SK-N-SH (cell line): ENCODE results near the gene TRPC3. TPM values are rescaled to one million over a fixed set of nuclear protein-coding genes. Genes with fewer than 3 reads are reported as not detected.

Source experiments
- CTCF ChIA-PET: fragments of 300-600, 350-600 bp; formaldehyde crosslinking; extraction: SDS; loops from one replicate; lab custom pipeline; 2021; lab: Yijun Ruan, JAX
- POLR2A ChIA-PET: fragments of 350-600 bp; sonication (Branson Sonifier 250); formaldehyde crosslinking; extraction: SDS; loops from one replicate; lab custom pipeline; 2020; ENCODE audit warnings: antibody characterized with exemption, inconsistent platforms; lab: Yijun Ruan, JAX
- DNase-seq: peaks from one replicate; pipeline ENCODE4 v3.0.0; 2012
- H2AFZ ChIP-seq: fragments of 200-600 bp; sonication (generic); 2 replicates; pipeline ENCODE4 v1.8.1; 2016; ENCODE audit warnings: antibody characterized with exemption, mild to moderate bottlenecking, low read depth
- H3F3A ChIP-seq: fragments of 200-600 bp; sonication (generic); replicated peaks from 2 replicates; pipeline ENCODE3; 2016; ENCODE audit warnings: antibody characterized with exemption, mild to moderate bottlenecking; ENCODE audit not compliant: insufficient read depth
- H3K27ac ChIP-seq, 2 experiments: fragments of 200-500 bp in 1 of 2; fragments of 200-600 bp in 1 of 2; sonication (Bioruptor generic) in 1 of 2; sonication (generic), shearing (Covaris generic) in 1 of 2; 2 replicates each; pipeline versions ENCODE4 v1.5.1 to v1.6.1; 2014 to 2016; ENCODE audit warnings: low read depth in 2 of 2, inconsistent platforms in 1 of 2, low read length in 1 of 2, mild to moderate bottlenecking in 1 of 2, mixed read lengths in 1 of 2
- H3K27me3 ChIP-seq: fragments of 200-600 bp; sonication (generic), shearing (Covaris generic); 2 replicates; pipeline ENCODE4 v1.6.1; 2016; ENCODE audit warnings: mixed run types; ENCODE audit not compliant: insufficient read depth
- H3K36me3 ChIP-seq, 2 experiments: fragments of 200-500 bp in 1 of 2; fragments of 200-600 bp in 1 of 2; sonication (Bioruptor generic) in 1 of 2; sonication (generic) in 1 of 2; replicated peaks in 1 of 2; 2 replicates each; pipeline versions ENCODE3 to v1.5.1; 2014 to 2016; ENCODE audit warnings: low read length in 1 of 2, mild to moderate bottlenecking in 1 of 2; ENCODE audit not compliant: insufficient read depth in 2 of 2, control insufficient read depth in 1 of 2
- H3K4me1 ChIP-seq, 2 experiments: fragments of 200-500 bp in 1 of 2; fragments of 200-600 bp in 1 of 2; sonication (Bioruptor generic) in 1 of 2; sonication (generic), shearing (Covaris generic) in 1 of 2; 2 replicates each; pipeline versions ENCODE4 v1.5.1 to v1.6.1; 2014 to 2016; ENCODE audit warnings: low read depth in 1 of 2, low read length in 1 of 2, mixed run types in 1 of 2; ENCODE audit not compliant: insufficient read depth in 2 of 2, control insufficient read depth in 1 of 2
- H3K4me2 ChIP-seq: fragments of 200-600 bp; sonication (generic), shearing (Covaris generic); 2 replicates; pipeline ENCODE4 v1.6.1; 2017; ENCODE audit warnings: mixed run types
- H3K4me3 ChIP-seq, 2 experiments: fragments of 200-500 bp in 1 of 2; fragments of 200-600 bp in 1 of 2; sonication (Bioruptor generic) in 1 of 2; sonication (generic), shearing (Covaris generic) in 1 of 2; 2 replicates each; pipeline versions ENCODE4 v1.5.1 to v1.8.1; 2014 to 2016; ENCODE audit warnings: low read depth in 2 of 2, inconsistent platforms in 1 of 2, low read length in 1 of 2, mild to moderate bottlenecking in 1 of 2, mixed read lengths in 1 of 2, moderate library complexity in 1 of 2
- H3K79me2 ChIP-seq: fragments of 200-600 bp; sonication (generic); 2 replicates; pipeline ENCODE4 v1.8.1; 2017; ENCODE audit warnings: mild to moderate bottlenecking; ENCODE audit not compliant: insufficient read depth
- H3K9ac ChIP-seq: fragments of 200-600 bp; sonication (generic); 2 replicates; pipeline ENCODE4 v1.6.1; 2017; ENCODE audit warnings: mixed run types
- H3K9me2 ChIP-seq: fragments of 200-600 bp; sonication (generic); 2 replicates; pipeline ENCODE4 v1.6.1; 2017; ENCODE audit warnings: mixed run types
- H3K9me3 ChIP-seq: fragments of 200-600 bp; sonication (generic); 2 replicates; pipeline ENCODE4 v1.6.1; 2017; ENCODE audit warnings: mixed run types, mild to moderate bottlenecking, moderate library complexity
- H4K20me1 ChIP-seq: fragments of 200-600 bp; sonication (generic); 2 replicates; pipeline ENCODE4 v1.6.1; 2017; ENCODE audit warnings: mild to moderate bottlenecking, mixed run types; ENCODE audit not compliant: insufficient read depth
- ELF1 ChIP-seq: IDR thresholded peaks from 2 replicates; pipeline ENCODE4 v1.4.0; 2012
- EP300 ChIP-seq, 2 experiments: IDR thresholded peaks; 2 replicates each; pipeline versions ENCODE4 v1.4.0 to v1.6.1; 2012; ENCODE audit warnings: borderline replicate concordance in 1 of 2, low read depth in 1 of 2, low read length in 1 of 2
- FOSL2 ChIP-seq: IDR thresholded peaks from 2 replicates; pipeline ENCODE4 v1.4.0; 2012; ENCODE audit warnings: low read depth, mild to moderate bottlenecking, moderate library complexity, borderline replicate concordance
- FOXJ3 ChIP-seq: sonication (generic); formaldehyde crosslinking; IDR thresholded peaks from 2 replicates; pipeline ENCODE4 v1.5.1; 2020; ENCODE audit warnings: mild to moderate bottlenecking, missing genetic modification reagents
- FOXM1 ChIP-seq: IDR thresholded peaks from 2 replicates; pipeline ENCODE4 v1.4.0; 2012; ENCODE audit warnings: low read depth, mild to moderate bottlenecking
- GABPA ChIP-seq: IDR thresholded peaks from 2 replicates; pipeline ENCODE4 v1.4.0; 2012; ENCODE audit warnings: low read depth, mild to moderate bottlenecking
- IRF3 ChIP-seq: fragments of 150-350 bp; IDR thresholded peaks from 2 replicates; pipeline ENCODE4 v1.6.1; 2016; ENCODE audit warnings: mild to moderate bottlenecking, low read depth, low read length
- MAX ChIP-seq: IDR thresholded peaks from 2 replicates; pipeline ENCODE4 v1.4.0; 2012; ENCODE audit warnings: low read depth
- NFIC ChIP-seq: IDR thresholded peaks from 2 replicates; pipeline ENCODE4 v1.4.0; 2012; ENCODE audit warnings: borderline replicate concordance
- NRF1 ChIP-seq: IDR thresholded peaks from 2 replicates; pipeline ENCODE4 v1.6.1; 2012; ENCODE audit warnings: low read depth, mild to moderate bottlenecking, low read length
- RCOR1 ChIP-seq: fragments of 150-350 bp; IDR thresholded peaks from 2 replicates; pipeline ENCODE4 v1.6.1; 2017; ENCODE audit warnings: antibody characterized with exemption, low read length
- REST ChIP-seq: IDR thresholded peaks from 2 replicates; pipeline ENCODE4 v1.6.1; 2012; ENCODE audit warnings: mild to moderate bottlenecking, low read depth, low read length, moderate library complexity
- RFX5 ChIP-seq: IDR thresholded peaks from 2 replicates; pipeline ENCODE4 v1.6.1; 2012; ENCODE audit warnings: mild to moderate bottlenecking, improper control_type of control experiment, low read length
- SIN3A ChIP-seq: IDR thresholded peaks from 2 replicates; pipeline ENCODE4 v1.6.1; 2012; ENCODE audit warnings: low read depth, mild to moderate bottlenecking, low read length, moderate library complexity, borderline replicate concordance
- USF2 ChIP-seq: fragments of 150-350 bp; IDR thresholded peaks from 2 replicates; pipeline ENCODE4 v1.6.1; 2017; ENCODE audit warnings: antibody characterized with exemption, low read length, low read depth, borderline replicate concordance
- ZBTB33 ChIP-seq: IDR thresholded peaks from 2 replicates; pipeline ENCODE4 v1.4.0; 2012; ENCODE audit warnings: low read depth, borderline replicate concordance
- WGBS: methylation state at CpG from one replicate; pipeline ENCODE4 v1.1.6; 2017; ENCODE audit warnings: low lambda C conversion rate; 5-methylcytosine and 5-hydroxymethylcytosine counted together
- polyA plus RNA-seq, 3 experiments: library from polyadenylated mRNA; depleted of rRNA; stranded (reverse); fragments of >200 nt; gene quantifications; 2 replicates each; pipeline ENCODE4 v1.2.3, GENCODE V29; 2012

TRPC3 gene
- polyA plus RNA-seq, 1 of the 3 experiments (the other 2 are of a cell fraction) = not detected

GRCh38 chr4:121960818-121961217 lies 9.0 kb upstream of the TRPC3 start:
- no peaks in the 10 kb centered on the region for H3K9me2 ChIP-seq
- H4K20me1 ChIP-seq = no peaks in the 10 kb centered on the region
- DNase-seq = no peak
- TF ChIP-seq IRF3 (no peak), NFIC (no peak), ELF1 (no peak), GABPA (no peak), FOXM1 (no peak), EP300 (IDR thresholded peaks at IDR 0.05; ENCODE audit: borderline replicate concordance in 1 of 2, low read depth in 1 of 2, low read length in 1 of 2) (no peak), USF2 (no peak), RFX5 (no peak), REST (no peak)
- peaks cover 8% of the 10 kb centered on the region for H3K27me3 ChIP-seq
- CTCF ChIA-PET = interaction anchor here (0.6 to 1.4 kb wide), 4 partner anchors 11 to 559 kb away, joined by 3 read pairs; no protein-coding TSS in a partner anchor
- no peak overlapping the region for H3K4me3 ChIP-seq
- no peaks in the 10 kb centered on the region for H3F3A ChIP-seq
- no peak overlapping the region for H3K4me2 ChIP-seq
- no peak overlapping the region for H2AFZ ChIP-seq
- 0% methylated on average over 1 of the region's 1 CpG for WGBS
- POLR2A ChIA-PET = no interaction called here
- H3K4me1 ChIP-seq = no peaks in the 10 kb centered on the region
- H3K9me3 ChIP-seq = no peaks in the 10 kb centered on the region
- H3K36me3 ChIP-seq = no peaks in the 10 kb centered on the region
- no peak overlapping the region for H3K9ac ChIP-seq
- H3K27ac ChIP-seq = no peak overlapping the region
- H3K79me2 ChIP-seq = no peaks in the 10 kb centered on the region

- DNase-seq = no peak
- Histone ChIP-seq H3K4me2 (no peak overlapping the region), H3K27ac (no peak overlapping the region), H3K9me3 (no peaks in the 10 kb centered on the region), H3K79me2 (no peaks in the 10 kb centered on the region), H3K4me3 (no peak overlapping the region), H3K9ac (no peak overlapping the region), H2AFZ (no peak overlapping the region), H3K27me3 (peaks cover 8% of the 10 kb centered on the region), H3K9me2 (no peaks in the 10 kb centered on the region), H4K20me1 (no peaks in the 10 kb centered on the region), H3K36me3 (no peaks in the 10 kb centered on the region), H3K4me1 (no peaks in the 10 kb centered on the region), H3F3A (no peaks in the 10 kb centered on the region)
- 0% methylated on average over 2 of the region's 2 CpGs for WGBS
- ChIA-PET CTCF (no interaction called here), POLR2A (no interaction called here)
- TF ChIP-seq ZBTB33 (no peak), REST (no peak), MAX (no peak), RCOR1 (no peak), SIN3A (no peak), NRF1 (no peak), FOSL2 (no peak), NFIC (no peak), FOXJ3 (CRISPR knock-in tag) (no peak)
Observed at GRCh38 chr4:121958777-121959176, 6.9 kb upstream of the TRPC3 start.
